Ramos (cell line): ENCODE data around the gene TMEM147.

ENCODE experiments used
- in situ Hi-C: fragments of 300-500 bp; cut with MboI; formaldehyde crosslinking; loops from one replicate; pipeline ENCODE4 v1.14.3; 2022; ENCODE audit warnings: low sequenced_read_pairs; ENCODE audit not compliant: unreplicated experiment

Gene TMEM147, protein sequence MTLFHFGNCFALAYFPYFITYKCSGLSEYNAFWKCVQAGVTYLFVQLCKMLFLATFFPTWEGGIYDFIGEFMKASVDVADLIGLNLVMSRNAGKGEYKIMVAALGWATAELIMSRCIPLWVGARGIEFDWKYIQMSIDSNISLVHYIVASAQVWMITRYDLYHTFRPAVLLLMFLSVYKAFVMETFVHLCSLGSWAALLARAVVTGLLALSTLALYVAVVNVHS

DNA sequence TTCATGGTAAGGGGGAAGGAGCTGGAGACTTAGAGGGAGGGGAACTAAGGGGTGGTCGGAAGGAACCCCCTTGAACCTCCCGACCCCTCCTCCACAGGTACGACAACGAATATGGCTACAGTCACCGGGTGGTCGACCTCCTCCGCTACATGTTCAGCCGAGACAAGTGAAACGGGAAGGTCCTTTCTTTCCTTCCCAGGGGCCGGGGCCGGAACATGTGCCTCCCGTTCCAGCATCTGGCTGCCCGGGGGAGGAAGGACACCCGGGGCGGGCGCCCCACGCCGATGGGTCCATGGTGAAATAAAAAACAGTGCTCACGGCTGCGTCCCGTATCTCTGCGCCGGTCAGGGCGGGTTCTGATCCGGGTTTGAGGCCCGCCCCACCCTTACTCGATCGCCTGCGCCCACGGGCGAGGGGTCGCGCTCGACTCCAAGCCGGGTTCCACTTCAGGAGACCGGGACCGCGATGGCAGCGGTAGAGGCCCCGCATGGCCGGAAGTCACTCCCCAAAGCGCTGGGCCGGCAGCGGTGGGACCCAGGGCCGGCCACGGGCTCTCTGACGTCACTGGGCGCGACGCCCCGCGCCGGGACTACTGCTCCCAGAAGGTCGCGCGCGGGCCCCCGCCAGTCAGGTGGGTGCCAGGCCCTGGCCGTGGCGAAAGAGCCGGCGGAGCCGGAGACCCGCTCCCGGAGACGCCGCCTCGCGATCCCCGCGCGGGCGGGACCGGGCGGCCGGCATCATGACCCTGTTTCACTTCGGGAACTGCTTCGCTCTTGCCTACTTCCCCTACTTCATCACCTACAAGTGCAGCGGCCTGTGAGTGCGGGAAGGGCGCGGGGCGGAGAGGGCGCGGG is at the start of gene TMEM147:
TSS of gene TMEM147 (plus strand) at position 626 of the 854 bp plus-strand sequence. CDS start at position 740, 114 bp downstream.
- in situ Hi-C loops: no loop called here

DNA sequence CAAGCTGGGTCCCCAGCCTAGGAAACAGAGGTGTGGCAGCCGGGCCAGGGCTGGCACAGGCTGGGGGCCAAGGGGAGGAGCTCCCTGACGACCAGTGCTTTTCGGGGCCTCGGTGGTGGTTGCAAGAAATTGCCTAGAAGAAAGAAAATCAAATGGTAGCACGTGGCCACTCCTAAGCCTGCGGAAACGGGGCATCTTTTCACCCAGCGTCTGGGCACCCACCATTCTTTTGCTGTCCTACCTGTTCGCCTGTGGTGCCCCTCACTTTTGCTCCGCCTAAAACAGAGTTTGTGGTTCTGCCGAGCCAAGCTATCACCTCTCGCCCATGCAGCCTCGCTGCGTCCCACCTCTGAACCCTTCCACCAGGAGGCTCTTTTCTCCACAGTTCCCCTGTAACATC is 48.0 kb upstream of the TMEM147 start:
- in situ Hi-C loops: no loop called here

DNA sequence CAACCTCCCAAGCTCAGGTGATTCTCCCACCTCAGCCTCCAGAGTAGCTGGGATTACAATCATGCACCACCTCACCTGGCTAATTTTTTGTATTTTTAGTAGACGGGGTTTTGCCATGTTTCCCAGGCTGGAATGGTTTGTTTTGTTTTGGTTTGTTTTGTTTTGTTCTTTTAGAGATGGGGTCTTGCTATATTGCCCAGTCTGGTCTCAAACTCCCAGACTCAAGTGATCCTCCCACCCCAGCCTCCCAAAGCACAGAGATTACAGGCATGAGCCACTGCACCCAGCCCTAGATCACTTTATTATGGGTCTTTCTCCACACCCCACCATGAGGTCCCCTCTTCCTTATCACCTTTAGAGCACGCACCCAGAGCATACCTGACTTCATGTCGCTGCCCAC is 47.2 kb upstream of the TMEM147 start:
- in situ Hi-C loops: no loop called here

DNA sequence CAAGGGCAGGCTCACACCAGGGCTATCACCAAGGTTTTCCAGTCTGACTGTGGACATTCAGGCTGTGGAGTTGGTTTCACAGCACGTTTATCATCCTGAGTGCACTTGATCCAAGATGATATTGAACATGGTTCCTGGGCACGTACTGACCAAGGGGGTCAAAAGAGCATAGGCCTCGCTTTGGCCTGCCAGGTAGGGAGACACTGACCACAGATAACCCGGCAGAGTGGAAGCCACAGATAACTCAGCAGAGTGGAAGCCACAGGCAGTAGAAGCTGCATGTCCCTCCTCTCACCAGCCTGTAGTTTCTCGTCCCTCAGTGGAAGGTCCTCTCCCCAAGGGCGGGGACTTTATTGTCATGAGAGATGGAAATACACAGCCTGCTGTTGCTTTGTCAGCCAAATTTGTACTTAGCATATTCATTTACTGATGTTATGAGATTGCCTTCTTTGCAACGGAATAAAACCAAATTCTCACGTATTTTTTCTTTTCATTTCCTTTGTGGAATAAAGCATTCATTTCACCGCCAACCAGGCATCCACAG is 46.4 kb upstream of the TMEM147 start:
- in situ Hi-C loops: no loop called here

DNA sequence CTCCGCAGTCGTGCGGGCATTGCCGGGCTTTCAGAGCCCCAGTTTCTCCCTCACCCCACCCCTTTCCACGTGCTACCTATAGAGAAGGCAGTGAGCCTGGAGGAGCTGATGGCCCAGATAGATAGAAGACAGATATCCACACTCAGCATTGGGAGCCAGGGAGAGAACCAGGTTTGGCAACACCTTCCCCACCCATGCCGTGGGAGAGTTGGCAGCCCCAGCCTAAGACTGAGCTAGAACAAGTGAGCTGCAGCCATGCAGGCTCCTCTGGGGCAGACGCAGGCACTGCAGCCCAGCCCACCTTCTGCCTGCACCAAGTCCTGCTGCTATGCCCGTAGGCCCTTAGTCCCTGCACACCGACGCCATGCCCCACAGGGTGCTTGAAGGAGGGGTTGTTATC is 44.8 kb upstream of the TMEM147 start:
- in situ Hi-C loops: no loop called here

DNA sequence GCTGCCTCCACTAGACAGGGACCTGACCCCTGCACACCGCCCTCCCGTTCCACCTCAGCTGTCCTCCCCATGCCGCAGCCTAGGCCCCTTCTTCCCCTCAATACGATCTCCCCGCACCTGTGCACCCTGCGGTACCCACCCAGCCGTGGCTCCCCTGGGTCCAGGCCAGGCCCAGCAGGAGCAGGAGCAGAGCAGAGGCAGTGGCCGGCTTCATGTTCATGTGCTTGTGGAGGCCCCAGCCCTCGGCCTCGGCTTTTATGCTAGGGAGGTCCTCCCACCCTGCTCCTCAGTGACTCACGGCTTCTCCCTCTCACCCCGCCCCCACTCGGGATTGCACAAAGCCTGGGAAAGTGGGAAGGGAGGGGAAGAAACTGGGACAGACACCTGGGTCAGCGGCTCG is 43.7 kb upstream of the TMEM147 start:
- in situ Hi-C loops: no loop called here

DNA sequence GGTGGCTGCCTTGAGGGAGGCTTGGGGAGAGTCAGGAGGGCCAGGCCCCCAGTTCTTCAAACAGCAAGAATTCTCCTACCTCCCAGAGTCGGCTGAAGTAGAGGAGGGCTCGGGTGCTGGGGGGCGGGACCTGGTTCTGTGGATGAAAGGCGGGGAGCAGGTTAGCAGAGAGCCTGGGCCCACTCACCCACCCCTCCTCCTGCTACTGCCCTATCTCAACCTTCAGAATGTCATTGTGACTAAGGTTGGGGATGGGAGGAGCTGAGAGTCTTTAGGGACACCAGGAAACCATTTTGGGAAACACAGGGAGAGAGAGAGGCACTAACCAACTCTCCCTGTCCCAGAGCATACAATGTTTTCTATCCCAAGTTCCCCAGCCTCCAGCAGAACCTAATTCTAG is 42.7 kb upstream of the TMEM147 start:
- in situ Hi-C loops: no loop called here

DNA sequence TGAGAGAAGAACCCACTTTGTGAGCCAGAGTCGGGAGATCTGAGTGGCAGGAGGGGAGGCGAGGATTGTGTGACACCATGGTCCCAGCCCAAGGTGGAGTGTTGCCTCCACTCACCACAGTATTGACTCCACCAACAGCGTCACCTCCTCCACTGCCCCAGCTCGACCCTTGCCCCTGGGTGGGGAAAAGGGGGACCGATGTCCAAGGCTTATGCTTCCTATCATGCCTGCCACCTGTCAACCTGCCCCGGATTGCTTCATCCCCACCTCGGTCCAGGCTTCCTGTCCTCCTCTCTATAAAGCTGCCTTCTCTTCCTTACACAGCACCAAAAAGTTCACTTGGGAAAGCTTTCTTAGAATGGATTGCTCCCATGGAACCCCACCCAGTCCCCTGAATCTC is 39.4 kb upstream of the TMEM147 start:
- in situ Hi-C loops: no loop called here

DNA sequence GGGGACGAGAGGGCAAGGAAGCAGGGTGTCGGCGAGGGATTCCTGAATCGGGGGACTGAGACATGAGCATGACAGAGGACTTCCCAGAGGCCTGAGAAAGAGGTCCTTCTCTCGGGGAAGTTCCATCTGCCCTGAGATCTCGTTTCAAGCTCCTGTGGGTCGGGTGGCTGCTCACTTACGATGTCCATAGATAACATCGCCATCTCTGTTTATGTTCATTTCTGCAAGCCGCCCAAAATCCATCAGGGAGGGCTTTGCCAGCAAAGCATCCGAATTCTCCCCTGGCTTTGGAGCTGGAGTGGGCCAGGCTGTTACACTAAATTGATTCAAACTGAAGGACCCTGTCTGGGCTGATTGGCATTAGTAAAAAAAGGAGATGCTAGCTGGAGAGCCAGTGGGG is 37.9 kb upstream of the TMEM147 start:
- in situ Hi-C loops: no loop called here

DNA sequence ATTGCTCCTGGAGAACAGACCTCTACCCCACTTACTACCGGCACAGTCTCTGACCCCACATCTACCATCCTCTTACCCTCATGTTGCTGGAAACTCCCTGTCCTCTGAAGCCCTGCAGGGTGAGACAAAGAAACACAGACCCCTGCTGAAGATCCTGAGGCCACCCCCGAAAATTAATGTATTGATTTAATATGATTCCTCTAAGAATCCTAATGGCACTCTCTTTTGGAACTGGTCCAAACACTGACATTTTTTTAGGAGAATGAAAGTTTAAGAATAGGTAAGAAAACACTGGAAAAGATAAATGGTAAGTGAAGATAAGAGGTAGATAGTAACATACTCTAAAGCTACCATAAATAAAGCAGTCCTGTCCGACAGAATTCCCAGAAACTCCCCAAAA is 37.3 kb upstream of the TMEM147 start:
- in situ Hi-C loops: no loop called here

DNA sequence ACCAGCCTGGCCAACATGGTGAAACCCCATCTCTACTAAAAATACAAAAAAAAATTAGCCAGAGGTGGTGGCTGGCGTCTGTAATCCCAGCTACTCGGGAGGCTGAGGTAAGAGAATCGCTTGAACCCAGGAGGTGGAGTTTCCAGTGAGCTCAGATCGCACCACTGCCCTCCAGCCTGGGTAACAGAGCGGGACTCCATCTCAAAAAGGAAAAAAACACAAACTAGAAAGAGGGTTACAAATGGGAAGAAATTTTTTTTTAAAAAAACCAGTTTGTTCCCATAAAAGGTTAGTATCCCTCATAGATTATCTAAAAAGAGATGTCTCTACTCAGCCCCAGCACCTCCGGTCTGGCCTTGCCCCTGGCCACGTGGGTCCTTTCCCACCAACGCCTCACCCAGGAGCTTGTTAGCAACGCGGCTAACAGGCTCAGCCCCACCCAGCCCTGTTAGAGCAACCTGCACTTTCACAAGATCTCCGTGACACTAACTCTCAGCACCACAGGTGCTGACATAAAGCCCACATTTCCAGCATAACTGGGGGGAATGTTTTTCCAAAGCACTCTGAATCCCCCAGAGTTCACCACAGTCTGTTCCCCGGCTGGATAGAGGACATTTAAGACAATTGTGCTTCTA is 36.3 kb upstream of the TMEM147 start:
- in situ Hi-C loops: no loop called here

DNA sequence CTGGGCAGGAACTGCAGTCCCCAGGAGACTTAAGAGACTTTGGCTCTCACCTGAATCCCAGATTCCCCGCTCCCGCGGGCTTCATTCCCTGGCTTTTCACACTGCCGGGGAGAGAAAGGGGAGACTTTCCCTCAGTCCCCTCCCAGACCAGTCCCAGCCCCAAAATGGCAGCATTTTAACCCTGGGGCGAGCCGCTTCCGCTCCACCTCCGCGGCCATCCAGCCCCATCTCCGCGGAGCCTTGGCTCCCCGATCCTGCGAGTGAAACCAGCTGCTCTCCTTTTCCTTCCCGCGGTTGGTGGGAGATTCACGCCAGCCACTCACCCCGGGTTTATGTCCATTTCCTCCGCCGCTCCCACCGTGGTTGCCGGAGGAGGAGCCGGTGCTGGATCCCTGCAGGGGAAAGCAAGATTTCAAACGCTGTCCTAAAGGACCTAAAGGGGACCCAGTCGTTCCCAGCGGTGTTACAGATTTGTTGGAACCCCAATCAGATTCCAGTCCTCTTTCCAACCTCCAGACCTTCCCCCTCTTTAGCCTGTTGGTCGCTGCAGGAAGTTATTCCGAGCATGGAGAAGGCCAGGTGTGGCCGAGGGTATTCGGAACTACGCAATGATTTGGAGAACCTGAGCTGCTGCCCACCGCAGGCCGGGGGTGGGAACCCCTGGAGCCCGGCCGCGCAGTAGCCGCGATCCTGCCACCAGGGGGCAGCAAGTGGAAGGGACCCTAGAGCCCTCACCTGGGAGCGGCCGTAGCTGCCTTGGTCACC is 35.4 kb upstream of the TMEM147 start:
- in situ Hi-C loops: no loop called here

DNA sequence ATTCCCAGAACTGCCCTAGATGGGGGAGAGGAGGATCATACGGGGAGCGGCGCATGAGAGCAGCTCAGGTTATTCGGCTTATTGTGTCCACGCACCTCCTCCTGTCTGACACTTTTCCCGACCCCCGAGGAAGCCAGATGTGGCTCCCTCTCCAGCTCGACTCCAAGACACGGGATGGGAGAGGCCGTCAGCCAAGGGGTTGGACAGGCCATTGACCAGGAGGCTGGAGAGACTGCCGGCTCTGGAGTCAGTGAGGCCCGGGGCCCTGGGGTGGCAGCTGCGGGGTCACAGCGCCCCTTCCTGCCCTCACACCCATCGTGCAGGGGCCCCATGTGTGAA is 34.8 kb upstream of the TMEM147 start:
- in situ Hi-C loops: no loop called here

DNA sequence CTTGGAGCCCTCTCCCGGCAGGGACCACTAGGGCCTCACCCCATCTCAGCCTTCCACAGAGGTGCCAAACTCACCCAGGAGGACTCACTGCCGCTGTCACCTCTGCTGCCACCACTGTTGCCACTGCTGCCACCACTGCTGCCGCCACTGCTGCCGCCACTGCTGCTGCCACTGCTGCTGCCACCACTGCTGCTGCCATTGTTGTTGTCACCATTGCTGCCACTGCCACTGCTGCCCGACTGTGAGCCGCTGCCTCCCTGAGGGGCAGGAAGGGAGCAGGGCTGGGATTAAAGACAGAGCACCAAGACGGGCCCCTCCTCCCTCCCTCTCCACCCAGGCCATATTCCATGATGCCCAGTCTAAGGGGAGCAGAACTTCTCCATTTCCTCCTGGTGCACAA is 34.1 kb upstream of the TMEM147 start:
- in situ Hi-C loops: no loop called here

DNA sequence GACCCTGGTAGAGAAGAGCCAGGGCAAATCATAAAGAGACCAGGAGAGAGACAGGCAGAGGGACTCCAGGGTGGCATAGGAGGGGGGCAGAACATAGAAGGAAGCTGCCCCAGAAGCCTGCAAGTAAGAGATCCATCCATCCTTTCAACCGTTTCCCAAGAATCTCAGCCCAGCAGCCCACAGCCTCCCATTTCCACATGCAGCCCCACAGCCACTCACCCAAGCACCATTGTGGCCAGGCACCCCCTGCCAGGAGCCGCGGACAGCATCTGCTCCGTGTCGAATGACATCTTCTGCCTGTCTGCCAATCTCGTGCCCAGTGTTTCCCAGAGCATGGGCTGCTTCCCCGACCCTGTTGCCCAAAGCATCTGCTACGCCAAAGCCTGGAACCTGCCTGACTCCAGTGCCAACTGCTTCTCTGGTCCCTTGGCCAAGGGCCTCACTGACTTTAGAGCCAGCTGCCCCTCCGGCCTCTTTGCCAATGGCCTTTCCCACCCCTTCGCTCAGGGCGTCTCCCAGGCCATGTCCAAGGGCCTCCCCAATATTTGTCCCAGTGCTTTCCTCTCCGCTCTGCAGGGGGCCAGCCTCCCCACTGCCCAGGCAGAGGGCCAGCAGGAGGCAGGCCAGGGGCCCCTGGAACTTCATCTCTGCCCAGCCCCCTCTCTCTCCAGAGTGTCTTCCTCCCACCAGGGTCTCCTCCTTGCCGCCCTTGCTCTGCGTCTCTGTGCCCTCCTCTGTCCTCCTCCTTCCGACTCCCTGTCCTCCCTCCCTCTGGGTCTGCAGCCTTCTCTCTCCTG is 32.4 kb upstream of the TMEM147 start:
- in situ Hi-C loops: no loop called here

DNA sequence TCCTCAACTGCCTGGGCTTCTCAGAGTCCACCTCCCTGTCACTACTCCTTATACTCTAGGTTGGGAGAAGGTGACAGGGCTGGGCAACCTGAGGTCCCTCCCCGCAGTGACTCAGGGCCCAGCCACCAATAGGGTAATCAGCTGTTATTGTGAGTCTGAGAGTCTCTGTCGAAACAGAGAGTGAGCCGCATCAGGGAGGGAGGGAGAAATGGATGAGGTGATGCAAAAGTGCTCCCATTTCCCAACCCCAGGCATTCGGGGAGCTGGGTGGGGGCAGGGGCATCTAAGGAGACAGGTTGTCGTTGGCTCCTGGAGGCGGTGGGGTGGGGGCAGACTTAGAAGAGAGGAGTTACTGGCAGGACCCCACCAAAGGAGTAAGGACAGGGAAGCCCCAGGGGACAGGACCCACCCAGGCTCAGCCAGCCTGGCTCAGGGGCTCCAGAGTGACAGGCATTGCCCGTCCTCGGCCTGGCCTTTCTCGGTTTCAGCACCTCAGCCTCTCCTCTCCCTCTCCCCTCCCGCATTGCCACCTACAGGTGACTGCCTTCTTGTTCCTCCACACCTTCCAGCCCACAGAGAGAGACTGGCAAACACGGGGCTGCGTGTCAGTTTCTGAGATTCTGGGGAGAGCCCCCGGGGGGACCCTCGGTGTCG is 31.7 kb upstream of the TMEM147 start, which contains the start of gene DMKN:
TSS of gene DMKN (minus strand) at position 22 of the 654 bp plus-strand sequence. CDS start 174 bp downstream, outside the sequence.
- in situ Hi-C loops: no loop called here

DNA sequence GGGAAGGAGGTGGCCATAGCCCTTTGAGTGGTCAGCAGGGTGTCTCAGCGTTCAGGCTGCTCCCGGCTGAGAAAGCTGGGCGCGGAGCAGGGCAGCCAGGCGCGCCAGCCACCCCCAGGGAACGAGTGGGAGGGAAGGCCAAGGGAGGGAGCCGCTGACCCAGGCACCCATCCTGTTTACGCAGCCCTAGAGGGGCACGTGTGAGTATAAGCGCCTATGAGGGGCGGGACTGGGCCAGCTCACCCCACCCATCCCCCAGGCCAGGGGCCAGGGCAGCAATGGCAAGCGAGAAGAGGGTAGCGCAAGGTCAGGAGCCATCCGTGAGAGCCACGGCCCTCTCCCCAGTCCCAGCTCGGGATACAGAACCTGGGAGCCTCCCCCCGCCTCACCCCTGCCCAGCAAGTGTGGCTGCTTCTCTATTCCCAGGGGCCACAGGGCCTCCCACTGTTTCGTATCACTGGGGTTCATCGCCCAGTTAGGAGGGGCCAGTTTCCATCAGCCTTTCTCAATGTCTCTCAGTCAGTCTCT is 31.1 kb upstream of the TMEM147 start:
- in situ Hi-C loops: no loop called here

DNA sequence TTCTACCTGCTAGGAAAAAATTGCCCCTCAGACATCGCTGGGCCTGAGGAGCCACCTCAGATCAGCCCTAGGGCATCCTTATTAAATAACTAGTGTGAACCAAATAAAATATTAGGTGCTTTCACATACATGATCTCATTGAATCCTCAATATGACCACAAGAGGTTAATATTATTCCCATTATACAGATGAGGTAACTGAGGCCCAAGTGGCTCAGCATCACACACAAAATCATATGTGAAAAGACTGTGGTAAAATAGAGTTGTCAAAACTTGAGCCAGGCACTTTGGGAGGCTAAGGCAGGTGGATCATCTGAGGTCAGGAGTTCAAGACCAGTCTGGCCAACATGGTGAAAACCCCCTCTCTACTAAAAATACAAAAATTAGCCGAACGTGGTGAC is 29.1 kb upstream of the TMEM147 start:
- in situ Hi-C loops: no loop called here

DNA sequence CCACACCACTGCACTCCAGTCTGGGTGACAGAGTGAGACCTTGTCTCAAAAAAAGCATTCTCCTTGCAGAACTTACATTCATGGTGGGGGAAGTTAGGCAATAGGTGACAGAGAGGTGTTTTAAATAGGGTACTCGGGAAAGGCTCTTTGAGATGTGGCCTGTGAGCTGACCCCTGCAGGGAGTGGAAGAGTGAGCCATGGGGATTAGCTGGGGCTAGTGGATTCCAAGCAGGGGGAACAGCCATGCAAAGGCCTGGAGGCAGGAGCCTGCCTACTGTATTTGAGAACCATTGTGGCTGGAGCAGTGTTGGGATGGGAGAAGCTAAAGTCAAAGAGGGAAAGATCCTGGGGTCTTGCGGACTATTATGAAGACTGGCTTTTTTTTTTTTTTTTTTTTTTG is 28.1 kb upstream of the TMEM147 start:
- in situ Hi-C loops: no loop called here
